Activated CD4-positive, CD25-positive, alpha-beta regulatory T cell treated with anti-CD3 and anti-CD28 coated beads, Interleukin-2, amount 50 U/mL, for 16 hours (primary cell): ENCODE measurements around the gene SNAPC4.

Source experiments
- DNase-seq: peaks from one replicate; pipeline ENCODE4 v3.0.0-alpha.2; 2020; ENCODE audit warnings: low read depth, low spot score

Gene SNAPC4

DNA sequence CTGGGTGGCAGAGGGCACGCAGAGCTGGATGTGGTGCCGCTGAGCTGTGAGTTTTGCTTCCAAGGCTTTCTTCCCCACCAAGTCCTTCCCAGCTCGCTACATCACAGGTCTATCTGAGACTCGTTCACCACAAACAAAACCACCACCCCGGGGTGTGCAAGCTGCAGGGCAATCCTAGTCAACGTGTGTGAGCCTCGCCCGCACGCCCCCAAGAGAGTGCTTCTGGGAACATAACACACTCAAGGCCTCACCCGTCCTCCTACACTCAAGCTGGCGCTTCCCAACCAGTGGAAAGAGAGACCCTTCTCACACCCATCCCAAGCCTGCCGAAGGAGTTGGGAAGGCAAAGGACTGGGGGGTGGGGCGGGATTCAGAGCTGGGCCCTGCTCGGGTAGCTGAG is 10.6 kb downstream of the SNAPC4 start:
- no peak for DNase-seq

DNA sequence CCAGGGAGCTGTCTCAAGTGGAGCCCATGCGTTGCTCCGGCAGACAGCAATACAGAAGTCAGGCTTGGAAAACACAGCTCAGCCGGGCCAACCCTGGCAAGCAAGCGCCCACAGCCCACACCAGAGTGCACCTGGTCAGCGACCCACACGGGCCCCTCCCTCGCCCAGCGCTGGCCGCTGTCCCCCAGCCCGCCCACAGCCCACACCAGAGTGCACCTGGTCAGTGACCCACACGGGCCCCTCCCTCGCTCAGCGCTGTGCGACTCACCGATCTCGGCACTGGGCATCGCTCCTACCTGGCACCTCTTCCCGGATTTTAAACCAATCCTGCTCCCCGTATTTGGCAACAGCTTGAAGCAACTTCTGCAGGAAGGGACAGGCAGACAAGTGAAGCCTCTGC is 12.8 kb downstream of the SNAPC4 start:
- DNase-seq: no peak

DNA sequence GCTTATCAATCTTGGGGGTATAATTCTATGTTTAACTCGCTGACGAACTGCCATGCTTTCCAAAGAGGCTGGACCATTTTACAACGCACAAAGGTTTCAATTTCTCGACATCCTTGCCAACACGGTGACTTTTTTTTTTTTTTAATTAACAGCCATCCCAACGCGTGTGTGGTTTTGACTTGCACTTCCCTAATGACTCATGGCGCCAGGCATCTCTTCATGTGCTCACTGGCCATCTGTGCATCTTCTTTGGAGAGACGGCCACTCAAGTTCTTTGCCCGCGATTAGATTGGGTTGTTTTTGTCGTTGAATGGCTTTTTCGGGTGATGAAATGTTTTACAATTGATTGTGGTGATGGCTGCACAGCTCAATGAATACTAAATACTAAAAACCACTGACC is 14.0 kb downstream of the SNAPC4 start:
- DNase-seq: no peak

GRCh38 chr9:136385015-136385414 is 15.0 kb downstream of the SNAPC4 start:
- DNase-seq: no peak

DNA sequence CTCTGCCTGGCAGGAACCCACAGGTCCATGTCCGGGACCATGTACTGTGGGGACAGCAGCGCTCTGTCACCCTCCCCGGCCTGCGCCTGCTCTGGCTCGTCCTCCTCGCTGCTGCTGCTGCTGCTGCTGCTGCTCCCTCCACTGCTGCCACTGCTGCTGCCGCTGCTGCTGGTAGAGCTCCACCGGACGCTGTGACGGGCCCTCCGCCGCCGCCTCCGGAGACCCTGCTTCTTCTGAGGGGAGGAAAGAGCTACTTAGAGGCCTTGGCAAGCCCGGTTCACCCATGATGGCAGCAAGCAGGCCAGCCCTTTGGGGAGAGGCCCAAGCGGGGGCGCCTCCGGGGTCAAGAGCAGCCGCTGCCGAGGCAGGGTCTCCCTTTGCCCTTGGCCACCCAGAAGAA is 16.5 kb downstream of the SNAPC4 start:
- DNase-seq: no peak

- DNase-seq: no peak
Measured at GRCh38 chr9:136381966-136382513, 17.9 kb downstream of the SNAPC4 start.

GRCh38 chr9:136381311-136381710 is 18.7 kb downstream of the SNAPC4 start:
- no peak for DNase-seq

- no peak for DNase-seq
Measured at GRCh38 chr9:136380381-136380780, 19.6 kb downstream of the SNAPC4 start.

DNA sequence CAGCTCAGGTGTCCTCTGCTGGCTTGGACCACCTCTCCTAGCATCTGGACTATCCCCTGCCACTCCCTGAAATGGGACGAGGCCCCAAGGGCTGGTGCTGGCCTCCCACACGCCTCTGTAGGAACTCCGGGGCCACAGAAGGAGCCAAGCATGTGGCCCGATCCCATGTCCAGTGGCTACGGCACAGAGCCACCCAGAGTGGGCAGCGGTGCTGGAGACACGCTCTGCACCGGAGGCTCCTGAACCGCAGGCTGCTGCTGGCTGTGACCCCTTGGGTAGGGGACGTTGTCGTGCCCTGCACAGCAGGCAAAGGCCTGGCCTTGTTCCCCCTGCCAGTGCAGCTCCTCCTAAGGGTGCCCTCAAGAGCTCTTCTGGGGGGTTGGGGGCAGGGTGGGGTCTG is 20.1 kb downstream of the SNAPC4 start:
- DNase-seq: no peak

DNA sequence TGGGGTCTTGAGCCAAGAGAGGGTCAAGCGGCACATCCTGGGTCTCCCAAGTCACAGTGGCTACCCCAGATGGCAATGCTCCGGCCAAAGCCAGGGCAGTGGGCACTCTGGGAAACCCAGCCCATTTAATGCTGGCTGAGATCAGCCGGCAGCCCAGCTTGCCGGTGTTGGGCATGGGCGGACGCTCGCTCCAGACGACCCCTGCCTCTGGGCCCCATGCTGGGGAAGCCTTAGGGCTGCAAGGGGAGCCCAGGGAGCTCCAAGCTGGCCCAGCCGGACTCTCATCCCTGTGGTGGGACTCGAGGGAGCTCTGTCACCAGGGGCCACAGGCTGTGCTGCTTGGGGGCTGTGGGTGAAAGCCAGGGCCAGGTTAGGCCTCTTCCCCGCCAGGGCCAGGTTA is 20.6 kb downstream of the SNAPC4 start:
- DNase-seq: no peak

DNA sequence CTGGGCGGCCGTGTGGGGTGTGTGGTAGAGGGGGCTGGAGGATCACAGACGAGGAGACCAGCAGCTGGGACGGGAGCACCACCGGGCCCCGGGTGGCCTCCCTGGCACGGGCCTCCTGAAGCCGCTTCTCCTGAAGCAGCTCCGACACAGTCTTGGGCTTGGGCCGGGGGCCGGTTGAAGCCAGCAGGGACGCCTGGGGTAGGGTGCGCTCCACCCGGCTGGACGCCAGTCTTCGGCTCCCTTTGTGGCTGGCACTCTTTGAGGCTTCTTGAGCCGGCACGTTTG is 21.0 kb downstream of the SNAPC4 start:
- no peak for DNase-seq

DNA sequence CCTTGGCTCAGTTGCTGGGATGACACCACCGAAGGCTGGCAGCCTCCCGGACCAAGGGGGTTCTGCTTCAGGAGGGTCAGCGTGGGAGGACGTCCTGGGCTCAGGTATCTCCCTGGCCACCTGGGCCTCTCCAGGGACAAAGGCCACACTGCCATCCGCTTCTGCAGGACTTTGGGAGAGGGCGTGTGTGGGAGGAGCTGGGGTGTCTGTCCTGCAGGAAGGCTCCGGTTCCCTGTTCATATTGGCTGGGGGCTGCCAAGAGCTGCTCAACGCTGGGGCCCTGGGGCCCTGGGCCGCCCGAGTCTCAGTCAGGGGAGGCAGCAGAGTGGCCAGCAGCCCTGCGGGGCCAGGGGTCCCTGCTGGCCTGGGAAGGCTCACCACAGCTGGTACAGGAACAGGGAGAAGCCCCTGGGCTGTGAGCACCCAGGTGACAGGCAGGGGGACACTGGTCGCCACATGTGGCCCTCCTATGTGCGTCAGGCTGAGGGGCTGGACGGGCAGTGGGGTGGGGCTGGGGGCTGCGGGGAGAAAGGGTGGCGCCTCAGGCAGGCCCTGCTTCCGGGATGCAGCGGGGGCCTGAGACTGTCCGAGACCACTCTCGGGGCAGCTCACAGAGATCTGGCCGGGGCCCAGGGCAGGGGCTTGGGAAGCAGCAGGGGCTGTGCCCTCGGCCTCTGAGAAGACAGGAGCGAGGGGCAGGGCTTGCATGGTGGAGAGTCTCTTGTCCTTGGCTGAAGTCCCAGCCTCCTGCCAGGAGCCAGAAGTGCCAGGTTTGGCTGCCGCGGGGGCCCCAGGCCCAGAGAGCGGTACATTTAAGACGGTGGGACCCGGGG is 21.6 kb downstream of the SNAPC4 start:
- DNase-seq: no peak

DNA sequence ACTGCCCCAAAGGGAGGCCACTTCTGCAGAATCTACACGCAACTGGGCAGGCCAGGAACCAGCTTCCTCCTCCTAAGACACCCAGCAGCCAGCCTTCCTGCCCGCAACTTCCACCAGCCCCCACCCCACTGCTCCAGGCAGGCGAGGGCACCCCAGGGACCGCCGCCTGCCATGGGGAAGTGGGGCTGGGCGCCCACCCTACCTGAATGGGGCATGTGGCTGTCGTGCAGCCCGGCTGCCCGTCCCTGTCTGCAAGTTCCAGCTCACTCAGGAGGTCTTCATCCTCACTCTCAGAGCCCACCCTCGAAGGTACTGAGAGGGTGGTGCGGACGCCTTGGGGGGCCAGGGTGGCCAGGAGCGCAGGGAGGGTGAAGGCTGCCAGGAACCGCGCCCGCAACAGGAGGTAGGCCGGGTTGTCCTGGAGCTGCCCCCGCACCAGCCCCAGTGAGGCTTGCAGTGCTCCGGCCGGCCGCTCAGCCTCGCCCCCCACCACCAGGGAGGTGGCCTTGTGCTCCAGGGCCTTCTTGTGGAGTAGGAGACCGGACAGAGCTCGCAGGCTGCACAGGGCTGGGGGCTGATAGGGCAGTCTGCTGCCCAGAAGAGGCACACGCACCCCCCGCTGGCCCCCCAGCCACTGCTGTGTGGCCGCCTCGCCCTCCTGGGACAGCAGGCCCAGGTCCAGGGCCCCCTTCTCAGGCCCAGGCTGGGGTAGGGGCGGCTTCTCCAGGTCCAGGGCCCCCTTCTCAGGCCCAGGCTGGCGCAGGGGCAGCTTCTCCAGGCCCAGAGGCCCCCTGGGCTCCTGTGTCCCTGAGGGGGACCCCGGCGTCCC is 22.4 kb downstream of the SNAPC4 start:
- DNase-seq: no peak

- DNase-seq: no peak
Measured at GRCh38 chr9:136376457-136376856, 23.5 kb downstream of the SNAPC4 start.

- no peak for DNase-seq
Measured at GRCh38 chr9:136375096-136375495, 24.9 kb downstream of the SNAPC4 start.

DNA sequence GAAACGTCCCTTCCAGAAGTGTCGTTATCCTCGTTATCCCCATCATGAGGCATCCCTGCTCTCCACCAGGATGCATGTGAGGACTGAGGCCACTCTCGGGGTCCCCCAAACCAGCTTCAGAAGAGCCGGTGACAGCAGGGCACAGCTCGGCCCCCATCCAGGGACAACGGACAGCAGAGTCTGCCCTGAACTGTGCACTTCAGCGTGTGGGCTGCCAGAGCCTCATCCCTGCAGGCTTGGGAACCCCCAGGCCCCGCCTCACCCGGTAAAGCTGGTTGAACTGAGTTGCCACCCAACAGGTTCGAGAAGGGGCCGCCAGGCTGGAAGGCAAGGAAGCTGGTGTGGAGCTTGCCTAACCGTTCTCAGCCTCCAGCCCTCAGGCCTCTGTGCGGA is 25.8 kb downstream of the SNAPC4 start:
- no peak for DNase-seq

GRCh38 chr9:136373300-136374182 is 26.4 kb downstream of the SNAPC4 start, which contains the start of gene CARD9:
Gene CARD9 (minus strand): TSS chr9:136373669. CDS start chr9:136372078, 1,591 bp downstream.
- DNase-seq: no peak

DNA sequence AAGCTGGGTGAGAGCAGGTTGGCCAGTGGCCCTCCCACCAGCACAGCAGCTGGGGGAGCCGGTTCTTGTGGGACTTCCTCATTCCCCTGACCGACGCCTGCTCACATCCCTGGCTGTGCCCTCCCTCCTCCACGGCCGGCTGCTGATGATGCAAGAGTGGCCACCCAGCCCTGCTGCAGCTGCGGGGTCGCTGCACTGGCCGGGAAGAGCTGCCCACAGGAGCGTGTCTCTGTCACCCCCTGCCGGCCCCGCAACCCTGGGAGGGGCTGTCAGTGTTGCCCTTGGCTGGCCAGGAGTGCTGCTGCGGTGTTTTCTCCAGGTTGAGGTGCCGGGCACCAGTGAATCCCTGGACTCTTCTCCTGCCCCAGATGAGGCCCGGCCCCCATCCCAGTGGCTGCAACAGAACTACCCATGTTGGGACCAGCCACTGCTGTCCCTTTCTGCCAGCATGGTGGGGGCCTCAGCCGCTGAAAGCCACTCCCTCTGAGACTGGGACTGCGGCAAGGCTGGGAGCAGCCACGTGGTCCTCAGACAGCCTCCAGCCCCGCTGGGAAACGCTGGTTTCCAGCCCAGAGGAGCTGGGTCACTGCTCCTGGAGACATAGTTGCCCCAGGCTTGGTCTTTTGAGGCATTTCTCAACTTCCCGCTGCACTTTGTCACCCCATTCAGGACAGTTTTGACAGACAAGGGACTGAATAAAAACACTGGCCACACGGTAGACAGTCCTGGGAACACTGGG is 27.2 kb downstream of the SNAPC4 start:
- DNase-seq: no peak

DNA sequence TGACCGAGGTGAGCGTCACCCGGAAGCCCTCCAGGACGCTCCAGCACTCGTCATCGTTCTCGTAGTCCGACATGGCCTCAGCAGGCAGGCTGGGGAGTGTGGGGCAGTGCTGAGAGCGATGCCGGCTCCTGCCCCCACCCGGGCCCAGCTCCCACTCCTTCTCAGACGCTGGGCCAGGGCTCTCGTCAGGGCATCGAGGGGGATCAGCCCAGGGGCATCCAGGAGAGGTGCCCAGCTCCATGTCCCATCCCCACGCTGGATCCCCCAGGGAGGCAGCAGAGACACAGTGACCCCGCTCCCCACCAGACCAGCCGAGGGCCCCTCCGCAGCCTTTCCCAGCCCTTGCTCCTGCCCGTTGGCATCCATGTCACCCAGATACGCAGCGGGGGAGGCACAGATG is 28.0 kb downstream of the SNAPC4 start:
- no peak for DNase-seq

DNA sequence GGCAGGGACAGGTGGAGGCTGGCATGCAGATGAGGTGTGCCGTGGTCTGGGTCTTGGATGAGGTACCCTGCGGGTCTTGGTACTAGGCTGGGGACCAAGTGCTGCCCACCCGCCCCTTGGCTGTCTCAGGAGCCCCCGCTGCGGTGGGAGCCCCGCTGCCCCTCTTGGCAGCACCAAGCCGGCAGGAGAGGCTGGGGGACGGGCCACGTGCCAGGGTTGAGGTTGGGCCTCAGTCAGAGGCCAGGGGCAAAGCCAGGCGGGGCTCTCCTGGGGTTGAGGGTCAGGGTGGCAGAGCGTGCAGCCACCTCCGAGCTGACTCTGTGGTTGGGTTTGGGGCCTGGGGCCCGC is 28.5 kb downstream of the SNAPC4 start:
- DNase-seq: no peak
